Gastrocnemius medialis (tissue), 4 donors: ENCODE measurements around the gene FXN.

ENCODE experiments used
- CTCF ChIP-seq, 5 experiments: fragments of 450-650 bp in 3 of 5; fragments of 200-600 bp in 2 of 5; sonication (generic) in 2 of 5; IDR thresholded peaks in 4 of 5; conservative IDR thresholded peaks in 1 of 5; 1 replicate in 4 of 5; 2 replicates in 1 of 5; pipeline ENCODE4 v1.5.1; 2016 to 2019; ENCODE audit warnings: antibody characterized with exemption in 5 of 5, mild to moderate bottlenecking in 3 of 5, moderate library complexity in 3 of 5
- POLR2A ChIP-seq, 2 donors: fragments of 450-650 bp; IDR thresholded peaks; one replicate each; pipeline ENCODE4 v1.6.1; 2017; ENCODE audit warnings: antibody characterized with exemption in 2 of 2, mild to moderate bottlenecking in 2 of 2, moderate library complexity in 2 of 2

- TF ChIP-seq CTCF (IDR thresholded peaks at IDR 0.05 in 4 of 5, conservative IDR thresholded peaks at IDR 0.05 in 1 of 5) = no peak
- no peak for TF ChIP-seq POLR2A (IDR thresholded peaks at IDR 0.05)
Observed at GRCh38 chr9:69078069-69078468, 42.5 kb downstream of the FXN start.
